HFFc6 (cell line): ENCODE results near the gene ASB13. TPM values are rescaled to one million over a fixed set of nuclear protein-coding genes. Genes with fewer than 3 reads are reported as not detected.

Experiments
- DNase-seq: peaks from one replicate; pipeline ENCODE4 v3.0.0-alpha.2; 2018
- H3K27ac Mint-ChIP-seq: 2 replicates; pipeline ENCODE4 v1.8.0; 2020; ENCODE audit warnings: mild to moderate bottlenecking, mixed read lengths
- H3K27me3 Mint-ChIP-seq: 2 replicates; pipeline ENCODE4 v1.8.0; 2021; ENCODE audit warnings: mild to moderate bottlenecking, moderate library complexity, mixed read lengths; ENCODE audit not compliant: insufficient read depth
- H3K36me3 Mint-ChIP-seq: 2 replicates; pipeline ENCODE4 v1.8.0; 2021; ENCODE audit warnings: low read depth, mixed read lengths
- H3K4me1 Mint-ChIP-seq: 2 replicates; pipeline ENCODE4 v1.8.0; 2020; ENCODE audit warnings: low read depth, mixed read lengths
- H3K4me3 Mint-ChIP-seq: 2 replicates; pipeline ENCODE4 v1.8.0; 2020; ENCODE audit warnings: mild to moderate bottlenecking, moderate library complexity, mixed read lengths
- H3K9me3 Mint-ChIP-seq: 2 replicates; pipeline ENCODE4 v1.8.0; 2020; ENCODE audit warnings: mild to moderate bottlenecking, mixed read lengths
- total RNA-seq, 6 experiments: library from RNA; stranded (reverse); fragmentation: NEBNext Ultra II Directional; extraction: Animal tissue kit (Norgen Biotek cat#: 25700); gene quantifications; 2 replicates in 1 of 6; 3 replicates in 5 of 6; pipeline ENCODE4 v1.2.3, GENCODE V29; 2021
- TF ChIP-seq, protein P1 (sequence below): fragments of 200-600 bp; sonication (generic); IDR thresholded peaks from 2 replicates; pipeline ENCODE4 v1.5.0; 2021; ENCODE audit warnings: antibody characterized with exemption, mild to moderate bottlenecking

ASB13 gene
- total RNA-seq, 6 experiments from 2014 or later: 7.8 to 10.1 (median 9.1) TPM

DNA sequence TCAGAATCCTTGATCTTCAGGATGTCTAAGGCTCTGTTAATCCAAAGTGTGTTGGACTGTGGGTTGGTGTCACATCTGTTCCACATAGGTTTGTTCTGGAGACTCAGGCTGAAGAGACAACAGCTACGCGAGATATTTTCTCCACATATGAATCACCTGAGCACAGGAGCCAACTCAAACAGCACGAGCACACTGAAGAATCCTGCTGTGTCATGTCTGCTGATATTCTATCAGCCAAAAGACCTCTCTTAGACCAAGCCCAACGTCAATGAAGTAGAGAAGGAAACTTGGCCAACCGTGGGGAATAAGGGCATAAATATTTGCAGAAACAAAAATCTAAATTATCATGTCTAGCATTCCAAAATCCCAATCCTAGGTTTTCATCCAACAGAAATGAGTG is 15.5 kb upstream of the ASB13 start:
- Mint-ChIP-seq H3K27me3 (peaks cover 13% of the 10 kb centered on the region), H3K36me3 (peaks cover 8% of the 10 kb centered on the region), H3K27ac (no peak overlapping the region), H3K4me1 (peaks cover 30% of the 10 kb centered on the region), H3K4me3 (no peak overlapping the region), H3K9me3 (no peaks in the 10 kb centered on the region)
- DNase-seq: no peak
- TF ChIP-seq, protein P1, sequence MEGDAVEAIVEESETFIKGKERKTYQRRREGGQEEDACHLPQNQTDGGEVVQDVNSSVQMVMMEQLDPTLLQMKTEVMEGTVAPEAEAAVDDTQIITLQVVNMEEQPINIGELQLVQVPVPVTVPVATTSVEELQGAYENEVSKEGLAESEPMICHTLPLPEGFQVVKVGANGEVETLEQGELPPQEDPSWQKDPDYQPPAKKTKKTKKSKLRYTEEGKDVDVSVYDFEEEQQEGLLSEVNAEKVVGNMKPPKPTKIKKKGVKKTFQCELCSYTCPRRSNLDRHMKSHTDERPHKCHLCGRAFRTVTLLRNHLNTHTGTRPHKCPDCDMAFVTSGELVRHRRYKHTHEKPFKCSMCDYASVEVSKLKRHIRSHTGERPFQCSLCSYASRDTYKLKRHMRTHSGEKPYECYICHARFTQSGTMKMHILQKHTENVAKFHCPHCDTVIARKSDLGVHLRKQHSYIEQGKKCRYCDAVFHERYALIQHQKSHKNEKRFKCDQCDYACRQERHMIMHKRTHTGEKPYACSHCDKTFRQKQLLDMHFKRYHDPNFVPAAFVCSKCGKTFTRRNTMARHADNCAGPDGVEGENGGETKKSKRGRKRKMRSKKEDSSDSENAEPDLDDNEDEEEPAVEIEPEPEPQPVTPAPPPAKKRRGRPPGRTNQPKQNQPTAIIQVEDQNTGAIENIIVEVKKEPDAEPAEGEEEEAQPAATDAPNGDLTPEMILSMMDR: no peak

DNA sequence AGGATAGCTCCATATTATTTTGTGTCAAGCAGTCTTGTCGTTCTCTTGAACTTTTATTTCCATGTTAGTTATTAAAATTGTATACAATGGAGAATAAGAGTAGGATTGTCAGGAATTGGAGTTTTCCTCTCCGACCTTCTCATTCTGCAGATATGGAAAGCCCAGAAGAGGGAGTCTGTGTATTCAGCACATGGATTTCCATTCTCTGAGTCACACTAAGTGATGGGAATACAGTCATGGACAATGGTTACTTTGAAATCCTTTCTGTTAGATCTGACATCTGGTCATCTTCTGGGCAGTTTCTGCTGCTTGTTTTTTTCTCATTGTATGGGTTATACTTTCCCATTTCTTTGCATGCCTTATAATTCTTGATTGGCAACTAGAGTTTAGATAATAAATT is 13.2 kb upstream of the ASB13 start:
- peak; percentile 47 for DNase-seq
- TF ChIP-seq, protein P1: peak; percentile 35; the same call in 1 of the 2 replicates

DNA sequence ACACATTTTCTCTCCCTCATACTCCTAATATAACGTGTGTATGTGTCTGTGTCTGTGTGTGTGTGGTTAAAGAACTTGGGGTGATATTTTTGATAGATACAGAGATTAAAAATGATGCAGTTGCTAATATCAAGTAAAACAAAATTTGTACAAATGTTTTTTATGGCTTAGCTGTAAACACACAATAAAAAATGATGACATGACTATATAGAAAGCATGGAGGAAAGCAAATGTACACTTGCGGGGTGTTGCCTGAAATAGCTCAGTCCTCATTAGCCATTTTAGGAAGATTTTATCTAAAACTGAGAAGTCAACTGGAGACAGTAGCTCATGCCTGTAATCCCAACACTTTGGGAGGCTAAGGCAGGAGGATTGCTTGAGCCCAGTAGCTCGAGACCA is 12.6 kb upstream of the ASB13 start:
- H3K4me3 Mint-ChIP-seq: no peak overlapping the region
- H3K4me1 Mint-ChIP-seq: peaks cover 13% of the 10 kb centered on the region
- TF ChIP-seq, protein P1: no peak
- no peak overlapping the region for H3K27ac Mint-ChIP-seq
- peaks cover 20% of the 10 kb centered on the region for H3K27me3 Mint-ChIP-seq
- peaks cover 7% of the 10 kb centered on the region for H3K36me3 Mint-ChIP-seq
- DNase-seq: no peak
- peaks cover 9% of the 10 kb centered on the region for H3K9me3 Mint-ChIP-seq

More for the DNA sequence above, 13.2 kb upstream of the ASB13 start:
- Mint-ChIP-seq H3K9me3 (peaks cover 4% of the 10 kb centered on the region), H3K4me3 (no peak overlapping the region), H3K27ac (peak overlapping the region; percentile 14; the same call in 1 of the 2 replicates), H3K4me1 (peaks cover 17% of the 10 kb centered on the region), H3K27me3 (peaks cover 19% of the 10 kb centered on the region), H3K36me3 (peaks cover 1% of the 10 kb centered on the region)

DNA sequence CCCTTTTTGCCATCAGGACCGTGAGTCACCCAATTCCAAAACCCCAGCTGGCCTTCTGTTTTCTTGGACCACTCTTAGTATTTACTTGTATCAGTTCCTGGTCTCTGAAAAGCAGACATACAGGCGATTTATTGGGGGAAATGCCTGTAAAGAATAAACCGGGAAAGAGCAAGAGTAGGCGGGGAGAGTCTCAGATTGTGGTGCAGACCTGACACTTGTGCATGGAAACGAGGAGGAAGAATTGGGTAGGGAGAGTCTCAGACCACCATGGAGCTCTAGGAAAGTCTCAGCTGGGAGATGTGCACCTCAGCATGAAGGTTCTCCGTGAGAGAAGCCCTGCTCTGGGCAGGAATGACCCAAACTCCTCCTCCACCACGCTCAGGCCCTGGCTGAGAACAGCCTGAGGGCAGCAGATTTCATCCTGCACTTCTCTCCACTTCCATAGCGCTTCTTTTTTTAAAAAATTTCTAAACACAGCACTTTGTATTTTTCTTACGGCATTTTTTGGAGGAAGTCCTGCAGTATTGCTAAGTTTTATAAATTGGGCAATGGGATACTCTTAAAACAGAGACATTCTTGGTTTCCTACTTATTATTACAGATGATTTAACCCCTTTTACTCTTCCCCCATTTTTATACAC is 12.1 kb upstream of the ASB13 start:
- peaks cover 10% of the 10 kb centered on the region for H3K36me3 Mint-ChIP-seq
- no peak overlapping the region for H3K27ac Mint-ChIP-seq
- H3K4me1 Mint-ChIP-seq: peaks cover 11% of the 10 kb centered on the region
- peaks cover 12% of the 10 kb centered on the region for H3K9me3 Mint-ChIP-seq
- no peak for DNase-seq
- H3K27me3 Mint-ChIP-seq: peaks cover 20% of the 10 kb centered on the region
- TF ChIP-seq, protein P1: no peak
- H3K4me3 Mint-ChIP-seq: no peak overlapping the region

DNA sequence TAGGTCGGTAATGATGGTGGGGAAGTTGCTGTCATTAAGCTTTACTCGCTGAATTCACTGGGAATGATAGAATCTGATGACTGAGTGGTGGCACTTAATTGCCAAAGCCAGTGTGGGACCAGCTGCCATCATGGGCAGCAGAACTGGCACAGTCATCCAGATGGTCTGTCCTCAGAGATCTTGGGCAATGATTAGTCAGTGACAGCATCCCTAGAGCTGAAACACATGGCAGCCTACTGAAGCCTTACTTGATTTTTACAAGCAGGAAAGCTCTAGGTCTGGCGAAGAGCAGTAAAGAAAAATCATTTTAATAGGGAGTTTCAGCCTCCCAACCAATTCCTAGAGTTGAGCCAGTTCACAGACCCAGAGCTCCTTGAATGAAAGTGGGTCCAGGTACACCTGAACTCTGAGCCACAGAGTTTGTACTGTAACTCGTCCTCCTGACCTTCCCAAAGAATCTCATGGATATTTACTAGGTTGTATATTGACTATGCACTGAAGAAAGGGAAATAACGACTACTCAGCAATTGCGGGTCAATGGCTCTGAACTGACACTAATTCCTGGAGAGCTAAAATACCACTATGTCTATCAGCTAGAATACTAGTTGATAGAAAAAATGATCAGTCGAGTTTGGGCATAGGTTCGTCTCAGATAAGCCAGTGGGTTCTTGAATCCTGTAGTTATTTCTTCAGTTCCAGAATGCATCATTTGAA is 4.4 kb upstream of the ASB13 start:
- TF ChIP-seq, protein P1: no peak
- Mint-ChIP-seq H3K27ac (no peak overlapping the region), H3K36me3 (peaks cover 21% of the 10 kb centered on the region), H3K9me3 (peaks cover 22% of the 10 kb centered on the region), H3K4me1 (peaks cover 7% of the 10 kb centered on the region), H3K4me3 (no peak overlapping the region), H3K27me3 (peaks cover 24% of the 10 kb centered on the region)
- DNase-seq: no peak
